Esophagus squamous epithelium (tissue), 5 donors: ENCODE measurements around the gene BARX1. TPM values are rescaled to one million over a fixed set of nuclear protein-coding genes. Genes with fewer than 3 reads are reported as not detected.

ENCODE experiments used
- DNase-seq: peaks from one replicate; lab custom pipeline; 2025; lab: John Stamatoyannopoulos, UW
- H3K27ac ChIP-seq, 4 donors: fragments of 200-600 bp; sonication (generic); one replicate each; pipeline ENCODE4 v1.5.1; 2016 to 2019; ENCODE audit warnings: mild to moderate bottlenecking in 1 of 4
- H3K27me3 ChIP-seq, 4 donors: fragments of 200-600 bp; sonication (generic); 1 replicate in 3 of 4; 2 replicates in 1 of 4; pipeline versions ENCODE4 v1.5.1 to v1.6.0; 2017 to 2021; ENCODE audit warnings: antibody characterized with exemption in 1 of 4
- H3K36me3 ChIP-seq, 3 donors: fragments of 200-600 bp; sonication (generic); one replicate each; pipeline ENCODE4 v1.5.1; 2016 to 2019
- H3K4me1 ChIP-seq, 3 donors: fragments of 200-600 bp; sonication (generic); one replicate each; pipeline ENCODE4 v1.5.1; 2017 to 2019
- H3K4me3 ChIP-seq, 4 donors: fragments of 200-600 bp; sonication (generic); 1 replicate in 3 of 4; 2 replicates in 1 of 4; pipeline ENCODE4 v1.5.1; 2016 to 2019; ENCODE audit warnings: mild to moderate bottlenecking in 2 of 4, moderate library complexity in 1 of 4
- H3K9me3 ChIP-seq, 3 donors: fragments of 200-600 bp; sonication (generic); one replicate each; pipeline ENCODE4 v1.5.1; 2016 to 2019
- POLR2A ChIP-seq, 4 donors: fragments of 450-650 bp; IDR thresholded peaks; one replicate each; pipeline ENCODE4 v1.6.1; 2017; ENCODE audit warnings: antibody characterized with exemption in 4 of 4, mild to moderate bottlenecking in 4 of 4, moderate library complexity in 3 of 4
- WGBS, 2 donors: methylation state at CpG; one replicate each; pipeline ENCODE4 v1.1.5; 2018; 5-methylcytosine and 5-hydroxymethylcytosine counted together
- intact Hi-C: fragments of 100-400 bp; cut with DNase I; formaldehyde crosslinking; loops from one replicate; pipeline ENCODE4 v1.15.0; 2022
- total RNA-seq, 4 donors: library from RNA; depleted of rRNA; stranded (reverse); fragments of >200 nt; gene quantifications; one replicate each; pipeline ENCODE4 v1.1.0, GENCODE V29; 2016
- TF ChIP-seq, protein P1 (sequence below), 6 experiments: fragments of 450-650 bp in 4 of 6; fragments of 200-600 bp in 2 of 6; sonication (generic) in 2 of 6; IDR thresholded peaks; one replicate each; pipeline ENCODE4 v1.5.1; 2016 to 2019; ENCODE audit warnings: antibody characterized with exemption in 6 of 6, mild to moderate bottlenecking in 4 of 6, moderate library complexity in 4 of 6
- donor health status: DM: yes; HTN: yes; CAD: no.

BARX1 gene
- total RNA-seq, 4 donors from 2014 or later: not detected

- no peak for TF ChIP-seq POLR2A (IDR thresholded peaks at IDR 0.05)
- TF ChIP-seq, protein P1, sequence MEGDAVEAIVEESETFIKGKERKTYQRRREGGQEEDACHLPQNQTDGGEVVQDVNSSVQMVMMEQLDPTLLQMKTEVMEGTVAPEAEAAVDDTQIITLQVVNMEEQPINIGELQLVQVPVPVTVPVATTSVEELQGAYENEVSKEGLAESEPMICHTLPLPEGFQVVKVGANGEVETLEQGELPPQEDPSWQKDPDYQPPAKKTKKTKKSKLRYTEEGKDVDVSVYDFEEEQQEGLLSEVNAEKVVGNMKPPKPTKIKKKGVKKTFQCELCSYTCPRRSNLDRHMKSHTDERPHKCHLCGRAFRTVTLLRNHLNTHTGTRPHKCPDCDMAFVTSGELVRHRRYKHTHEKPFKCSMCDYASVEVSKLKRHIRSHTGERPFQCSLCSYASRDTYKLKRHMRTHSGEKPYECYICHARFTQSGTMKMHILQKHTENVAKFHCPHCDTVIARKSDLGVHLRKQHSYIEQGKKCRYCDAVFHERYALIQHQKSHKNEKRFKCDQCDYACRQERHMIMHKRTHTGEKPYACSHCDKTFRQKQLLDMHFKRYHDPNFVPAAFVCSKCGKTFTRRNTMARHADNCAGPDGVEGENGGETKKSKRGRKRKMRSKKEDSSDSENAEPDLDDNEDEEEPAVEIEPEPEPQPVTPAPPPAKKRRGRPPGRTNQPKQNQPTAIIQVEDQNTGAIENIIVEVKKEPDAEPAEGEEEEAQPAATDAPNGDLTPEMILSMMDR (IDR thresholded peaks at IDR 0.05): no peak
- WGBS, 2 donors: 74 to 75% methylated on average over 13 to 15 of the region's 25 CpGs
- Histone ChIP-seq H3K27me3 (peaks cover 0 to 60% (median 0%) of the 10 kb centered on the region in 4 donors), H3K4me3 (no peak overlapping the region), H3K36me3 (no peaks in the 10 kb centered on the region), H3K4me1 (no peaks in the 10 kb centered on the region), H3K27ac (no peak overlapping the region), H3K9me3 (peaks cover 0 to 5% (median 0%) of the 10 kb centered on the region in 3 donors)
- intact Hi-C loops: no loop called here
- no peak for DNase-seq
These were observed 13.5 kb upstream of the BARX1 start for GRCh38 chr9:93968451-93969327.

DNA sequence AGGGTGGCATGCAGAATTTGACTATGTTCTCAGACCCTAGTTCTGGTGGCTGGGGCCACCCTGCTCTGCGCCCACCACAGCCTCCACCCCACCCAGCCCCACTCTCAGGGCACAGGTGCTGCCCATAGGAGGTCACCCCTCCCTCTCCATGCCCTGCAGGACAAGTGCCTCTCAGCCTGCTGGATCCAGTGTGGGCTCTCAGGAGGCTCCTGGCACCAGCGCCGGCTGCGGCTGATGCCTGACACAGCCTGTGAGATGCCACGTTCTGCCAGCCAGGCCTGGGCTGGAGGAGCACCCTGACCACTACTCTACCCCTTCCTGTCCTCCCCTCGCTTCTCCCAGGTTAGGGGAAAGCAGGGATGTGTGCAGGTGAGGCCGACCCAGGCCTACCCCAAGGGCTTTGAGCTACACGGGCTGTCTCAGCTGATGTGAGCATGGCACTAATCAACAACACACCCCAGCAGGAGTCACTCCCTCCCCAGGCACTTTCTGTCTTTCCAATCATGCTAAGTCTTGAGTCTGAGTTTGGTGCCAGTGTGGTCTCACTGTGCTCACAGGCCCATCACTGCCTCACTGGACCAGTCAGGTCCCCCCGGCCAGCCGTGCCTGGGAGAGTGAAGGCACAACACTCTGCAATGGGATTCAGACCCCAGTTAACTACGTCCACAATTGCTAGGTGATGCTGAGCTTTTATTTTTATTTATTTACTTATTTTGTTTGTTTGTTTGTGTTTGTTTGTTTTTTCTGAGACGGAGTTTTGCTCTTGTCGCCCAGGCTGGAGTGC, 12.1 kb upstream of the BARX1 start:
- 82 to 83% methylated on average over 6 to 8 of the region's 13 CpGs for WGBS, 2 donors
- Histone ChIP-seq H3K27ac (no peak overlapping the region), H3K4me1 (peaks cover 0 to 10% (median 4%) of the 10 kb centered on the region in 3 donors), H3K36me3 (no peaks in the 10 kb centered on the region), H3K27me3 (peaks cover 0 to 61% (median 0%) of the 10 kb centered on the region in 4 donors), H3K4me3 (no peak overlapping the region), H3K9me3 (no peaks in the 10 kb centered on the region)
- TF ChIP-seq, protein P1 (IDR thresholded peaks at IDR 0.05): no peak
- TF ChIP-seq POLR2A (IDR thresholded peaks at IDR 0.05): no peak
- DNase-seq: no peak
- intact Hi-C loops: no loop called here

DNA sequence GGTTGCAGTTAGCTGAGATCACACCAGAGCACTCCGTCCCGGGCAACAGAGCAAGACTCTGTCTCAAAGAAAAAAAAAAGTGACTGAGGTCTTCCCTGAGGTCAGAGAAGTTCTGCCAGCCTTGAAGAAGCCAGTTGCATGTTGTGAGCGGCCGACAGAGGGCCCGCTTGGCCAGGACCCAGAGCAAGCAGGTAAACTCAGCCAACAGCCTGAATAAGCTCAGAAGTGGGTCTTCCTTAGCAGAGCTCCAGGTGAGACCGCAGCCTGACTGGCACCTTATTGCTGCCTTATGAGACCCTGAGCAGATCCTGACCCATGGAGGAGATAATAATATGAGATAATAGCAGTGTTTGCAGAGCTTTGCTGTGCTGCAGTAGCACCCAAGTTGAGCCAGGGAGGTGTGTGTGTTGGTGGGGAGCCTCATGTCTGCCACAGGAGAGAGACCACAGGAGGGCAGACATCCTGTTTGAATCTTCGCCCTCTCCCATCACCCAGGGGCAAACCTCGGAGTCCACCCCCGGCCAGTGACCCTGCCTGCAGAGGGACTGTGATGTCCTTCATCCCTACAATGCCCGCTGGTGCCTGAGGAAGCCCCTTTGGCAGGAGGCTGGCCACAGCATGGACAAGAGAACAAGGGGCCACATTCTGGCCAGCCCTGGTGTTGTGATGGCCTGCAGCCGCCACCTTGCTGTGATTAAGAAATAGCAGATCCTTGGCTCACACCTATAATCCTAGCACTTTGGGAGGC, 10.8 kb upstream of the BARX1 start:
- intact Hi-C loops: no loop called here
- Histone ChIP-seq H3K4me3 (no peak overlapping the region), H3K27ac (no peak overlapping the region), H3K27me3 (peaks cover 0 to 63% (median 4%) of the 10 kb centered on the region in 4 donors), H3K4me1 (peaks cover 0 to 10% (median 4%) of the 10 kb centered on the region in 3 donors), H3K9me3 (no peaks in the 10 kb centered on the region), H3K36me3 (no peaks in the 10 kb centered on the region)
- TF ChIP-seq POLR2A (IDR thresholded peaks at IDR 0.05): no peak
- TF ChIP-seq, protein P1 (IDR thresholded peaks at IDR 0.05): peak in 2 of 6 experiments; percentile 17 to 45
- 50 to 52% methylated on average over 1 to 8 of the region's 11 CpGs for WGBS, 2 donors
- DNase-seq: no peak

DNA sequence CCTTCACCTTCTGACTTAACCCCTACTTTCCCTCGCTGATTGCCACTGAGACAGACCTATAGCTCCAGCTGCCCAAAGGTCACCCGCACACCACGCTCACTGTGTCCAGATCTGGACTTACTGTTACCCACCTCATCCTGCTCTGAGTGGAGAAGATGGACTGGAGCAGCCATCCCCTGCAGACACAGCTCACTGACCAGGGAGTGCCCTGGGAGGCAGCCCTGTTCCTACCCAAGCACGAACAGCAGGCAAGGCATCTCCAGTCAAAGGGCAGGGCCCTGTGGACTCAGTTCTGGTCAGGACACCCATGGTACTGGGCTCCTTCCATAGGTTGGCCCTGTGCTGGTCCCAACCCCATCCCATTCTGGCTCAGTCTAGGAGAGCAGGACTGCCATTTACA, 9.5 kb upstream of the BARX1 start:
- H3K27me3 ChIP-seq: peaks cover 2 to 74% (median 15%) of the 10 kb centered on the region in 4 donors
- H3K4me1 ChIP-seq: peaks cover 0 to 21% (median 9%) of the 10 kb centered on the region in 3 donors
- H3K4me3 ChIP-seq: no peak overlapping the region
- no peaks in the 10 kb centered on the region for H3K9me3 ChIP-seq
- H3K27ac ChIP-seq: no peak overlapping the region
- no peak for DNase-seq
- 79 to 100% methylated on average over 1 to 4 of the region's 4 CpGs for whole genome bisulfite sequencing, 2 donors
- no peak for TF ChIP-seq POLR2A (IDR thresholded peaks at IDR 0.05)
- TF ChIP-seq, protein P1 (IDR thresholded peaks at IDR 0.05): no peak
- intact Hi-C loops: loop anchor here (5.0 kb wide), 1 partner anchor 282 kb away; no protein-coding TSS in a partner anchor
- H3K36me3 ChIP-seq: no peaks in the 10 kb centered on the region
